GM19455 (cell line): ENCODE results near the gene ZNF33B.
"Not testable (repeated sequence)": the region's sequence is repeated elsewhere in the genome, so short reads cannot be mapped to it uniquely, and the experiment has no call there.

ENCODE experiments used
- ATAC-seq: cut with Tn5 transposase; IDR thresholded peaks from one replicate; pipeline ENCODE4 v1.9.1; 2021; ENCODE audit not compliant: unreplicated experiment

The ZNF33B gene

DNA sequence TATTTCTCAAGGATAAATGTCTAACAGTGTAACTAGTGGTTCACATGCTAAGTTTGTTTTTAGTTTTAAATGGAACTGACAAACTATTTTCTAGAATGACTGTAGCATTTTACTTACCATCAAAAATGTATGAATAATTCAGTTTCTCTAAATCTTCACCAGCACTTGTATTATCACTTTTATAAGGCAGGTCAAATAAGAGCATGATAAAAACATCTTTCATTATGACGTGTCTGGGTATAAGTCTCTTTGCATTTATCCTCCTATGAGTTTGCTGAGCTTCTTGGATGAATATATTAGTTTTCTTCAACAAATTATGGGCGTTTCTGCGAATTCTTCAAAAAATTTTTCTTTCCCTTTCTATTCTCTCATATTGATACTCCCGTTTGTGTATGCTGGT lies 19.9 kb downstream of the ZNF33B start:
- no peak for ATAC-seq

DNA sequence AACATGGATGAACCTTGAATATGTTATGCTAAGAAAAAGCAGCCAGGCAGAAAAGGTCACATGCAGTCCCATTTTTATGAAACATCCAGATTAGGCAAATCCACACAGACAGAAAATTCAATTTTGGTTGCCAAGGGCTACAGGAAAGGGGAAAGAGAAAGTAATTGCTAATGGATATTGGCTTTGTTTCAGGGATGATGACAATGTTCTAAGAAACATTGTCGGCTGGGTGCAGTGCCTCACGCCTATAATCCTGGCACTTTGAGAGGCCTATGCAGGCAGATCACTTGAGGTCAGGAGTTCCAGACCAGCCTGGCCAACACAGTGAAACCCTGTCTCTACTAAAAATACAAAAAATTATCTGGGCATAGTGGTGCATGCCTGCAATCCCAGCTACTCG lies 23.0 kb downstream of the ZNF33B start:
- no peak for ATAC-seq

DNA sequence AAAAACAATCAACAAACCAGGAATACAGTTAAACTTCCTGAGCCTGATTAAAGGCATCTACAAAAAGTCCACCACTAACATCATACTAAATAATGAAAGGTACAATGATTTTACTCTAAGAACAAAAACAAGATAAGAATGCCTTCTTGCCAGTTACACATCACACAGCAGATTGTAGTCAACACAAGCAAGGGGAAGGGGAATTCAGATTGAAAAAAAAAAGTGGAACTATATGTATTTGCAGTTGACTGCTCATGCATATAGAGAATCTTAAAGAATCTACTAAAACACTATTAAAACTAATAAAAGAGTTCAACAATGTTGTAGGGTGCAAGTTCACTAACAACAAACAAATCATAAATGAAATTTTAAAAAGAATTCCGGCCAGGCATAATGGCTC lies 28.5 kb downstream of the ZNF33B start:
- no peak for ATAC-seq

DNA sequence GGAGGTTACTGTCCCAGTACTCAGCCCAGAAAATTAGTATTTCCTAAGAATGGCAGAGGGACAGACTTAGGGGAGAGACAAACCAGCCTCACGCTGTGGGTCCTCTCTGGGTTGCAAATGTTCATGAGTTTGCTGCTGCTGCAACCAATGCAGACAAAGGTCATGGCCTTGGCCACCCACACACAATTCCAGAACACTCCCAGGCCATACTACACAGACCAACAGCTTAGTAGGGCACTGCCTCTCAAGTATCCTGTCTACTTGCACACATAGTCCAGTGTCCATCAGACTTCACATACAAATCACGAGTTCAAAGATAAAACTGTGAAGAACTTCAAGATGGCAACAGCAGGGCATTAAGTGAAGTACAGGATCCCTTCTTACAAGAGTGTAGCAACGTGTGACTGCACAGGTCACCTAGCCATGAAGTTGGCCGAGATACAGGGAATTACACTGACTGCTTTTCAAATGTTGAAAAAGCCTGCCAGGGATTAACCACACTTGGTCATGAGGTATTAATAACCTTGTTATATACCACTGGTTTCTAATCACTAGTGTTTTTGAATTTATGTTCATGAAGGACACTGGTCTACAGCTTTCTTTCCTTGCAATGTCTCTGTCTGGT lies 40.0 kb downstream of the ZNF33B start:
- no peak for ATAC-seq

DNA sequence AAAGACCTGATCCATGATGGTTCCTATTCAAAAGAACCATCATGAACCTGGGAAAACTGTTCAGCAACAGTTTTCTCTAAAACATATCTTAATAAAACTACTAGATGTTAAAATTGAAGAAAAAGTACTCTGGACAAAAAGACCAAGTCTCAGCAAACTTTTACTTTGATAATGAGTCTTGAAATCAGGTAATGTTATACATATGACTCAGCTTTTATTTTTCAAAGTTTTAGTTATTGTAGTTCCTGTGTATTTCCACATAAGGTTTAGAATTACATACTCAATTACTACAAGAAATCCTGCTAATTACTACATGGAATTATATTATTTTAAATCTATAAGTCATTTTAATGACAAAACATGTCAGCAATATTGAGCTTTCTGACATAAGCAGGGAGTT lies 42.2 kb downstream of the ZNF33B start:
- ATAC-seq: no peak

GRCh38 chr10:42594246-42594650 lies 44.1 kb downstream of the ZNF33B start:
- ATAC-seq: no peak

DNA sequence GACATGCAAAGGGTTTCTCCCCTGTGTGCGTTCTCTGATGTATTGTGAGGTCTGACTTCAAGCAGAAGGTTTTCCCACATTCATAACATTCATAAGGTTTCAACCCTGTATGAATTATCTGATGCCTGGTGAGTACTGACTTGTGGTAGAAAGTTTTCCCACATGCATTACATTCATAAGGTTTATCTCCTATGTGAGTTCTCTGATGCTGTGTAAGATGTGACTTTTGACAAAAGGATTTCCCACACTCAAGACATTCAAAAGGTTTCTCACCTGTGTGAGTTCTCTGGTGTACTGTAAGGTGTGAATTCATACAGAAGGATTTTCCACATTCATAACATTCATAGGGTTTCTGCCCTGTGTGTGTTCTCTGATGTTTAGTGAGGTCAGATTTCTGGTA lies 45.1 kb downstream of the ZNF33B start:
- no peak for ATAC-seq

DNA sequence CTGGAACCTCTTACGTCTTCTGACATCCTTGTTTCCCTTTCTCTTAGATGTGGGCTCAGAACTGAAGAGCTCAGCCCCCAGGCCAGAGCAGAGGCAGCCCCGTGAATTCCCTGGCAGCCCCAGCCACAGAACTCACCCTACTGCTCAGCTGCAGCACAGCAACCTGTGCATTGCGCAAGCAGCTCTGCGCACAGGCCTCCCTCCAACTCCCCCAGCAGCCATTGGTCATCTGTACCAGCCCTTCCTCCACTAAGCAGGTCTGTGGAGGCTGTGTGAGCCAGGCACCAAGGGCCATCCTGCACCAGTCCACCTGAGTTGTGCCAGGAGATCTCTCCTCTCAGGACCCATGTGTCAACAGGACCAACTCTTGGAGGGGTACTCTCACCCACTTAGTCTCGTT lies 54.5 kb downstream of the ZNF33B start:
- no peak for ATAC-seq

GRCh38 chr10:42578019-42578418 lies 60.4 kb downstream of the ZNF33B start:
- ATAC-seq: no peak

DNA sequence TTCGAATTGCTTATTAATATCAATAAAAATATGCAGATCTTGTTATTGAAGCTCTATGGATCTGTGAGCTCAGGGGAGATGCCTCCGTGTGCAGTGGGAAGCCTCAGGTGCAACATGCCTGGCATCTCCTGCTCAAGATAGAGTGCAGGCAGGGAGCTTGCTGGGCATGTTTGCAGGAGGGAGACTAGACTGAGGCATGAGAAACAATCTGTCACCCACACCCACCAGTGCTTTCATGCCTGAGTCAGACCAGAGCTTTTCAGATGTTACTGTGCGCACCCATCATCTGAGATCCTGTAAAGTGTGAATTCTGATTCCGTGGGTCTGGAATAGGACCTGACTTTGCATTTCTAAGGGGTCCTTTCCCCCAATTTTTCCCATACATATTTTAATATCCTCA lies 62.0 kb downstream of the ZNF33B start:
- no peak for ATAC-seq

DNA sequence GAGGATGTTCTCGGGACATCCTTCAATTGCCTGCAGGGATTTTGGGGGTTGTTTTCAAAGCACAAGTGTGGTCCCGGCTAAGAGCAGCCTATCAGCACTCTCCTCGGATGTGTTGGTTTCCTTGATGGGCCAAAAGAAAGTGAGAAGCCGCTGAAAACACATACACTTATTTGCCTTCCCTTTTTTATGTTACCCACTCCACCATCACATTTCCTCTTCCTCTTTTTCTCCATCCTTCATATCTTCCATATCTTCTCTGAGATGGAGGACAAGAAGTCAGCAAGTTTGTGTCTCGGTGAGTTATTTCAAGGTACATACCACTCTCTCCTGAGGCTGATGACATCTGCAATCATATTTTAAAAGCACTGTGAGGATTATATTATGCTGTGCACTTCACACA lies 64.0 kb downstream of the ZNF33B start:
- no peak for ATAC-seq

DNA sequence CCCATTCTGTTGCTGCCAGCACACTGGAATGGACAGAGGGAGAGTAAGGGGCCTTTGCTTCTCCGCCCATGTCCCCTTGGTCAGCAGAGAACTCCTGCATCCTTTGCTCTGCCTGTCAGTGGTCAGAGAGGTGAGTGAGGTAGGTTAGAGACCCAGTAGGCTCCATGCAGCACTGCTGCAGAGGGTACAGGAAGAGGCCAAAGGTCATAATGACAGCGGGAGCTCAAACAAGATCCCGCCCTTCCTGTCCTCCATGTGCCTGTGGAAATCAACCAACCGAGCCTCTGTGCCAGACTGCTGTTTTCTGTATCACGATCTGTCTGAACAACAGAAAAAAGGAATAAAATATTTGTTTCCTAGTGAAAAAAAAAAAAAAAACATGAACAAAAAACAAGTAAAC lies 81.4 kb downstream of the ZNF33B start:
- no peak for ATAC-seq

- ATAC-seq: not testable (repeated sequence)
Measured at GRCh38 chr10:42553576-42553975, 84.8 kb downstream of the ZNF33B start.

DNA sequence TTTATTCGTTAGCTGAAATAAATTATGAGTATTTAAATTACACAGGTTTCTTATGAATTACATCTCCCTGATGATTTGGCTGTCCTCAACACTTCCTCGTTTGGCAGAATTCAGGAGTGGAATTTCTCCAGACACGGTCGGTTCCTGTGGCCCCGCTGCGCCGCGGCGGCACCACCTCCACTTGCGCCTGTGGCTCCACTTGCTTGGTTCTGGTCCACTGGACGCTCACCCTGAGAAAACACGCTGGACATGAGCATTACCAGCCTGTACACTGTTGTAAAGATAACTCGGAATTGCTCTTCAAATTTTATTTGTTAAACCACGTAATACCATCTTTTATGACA lies 85.3 kb downstream of the ZNF33B start:
- peak; percentile 27 for ATAC-seq

GRCh38 chr10:42552188-42553063 lies 85.9 kb downstream of the ZNF33B start:
- ATAC-seq: peak; percentile 92

- no peak for ATAC-seq
Measured at GRCh38 chr10:42551582-42552187, 86.7 kb downstream of the ZNF33B start.

- ATAC-seq: no peak
Measured at GRCh38 chr10:42549851-42550250, 88.5 kb downstream of the ZNF33B start.

GRCh38 chr10:42548254-42548653 lies 90.1 kb downstream of the ZNF33B start:
- ATAC-seq: no peak

GRCh38 chr10:42544945-42545344 lies 93.4 kb downstream of the ZNF33B start:
- ATAC-seq: no peak

- no peak for ATAC-seq
Measured at GRCh38 chr10:42543840-42544372, 94.5 kb downstream of the ZNF33B start.
